HepG2 (cell line): Measurements from ENCODE around the gene ZNF33A. TPM values are rescaled to one million over a fixed set of nuclear protein-coding genes. Genes with fewer than 3 reads are reported as not detected.
A peak's percentile ranks its signal among the peaks of the same experiment; 100 is the strongest.

Source experiments
- CBX2 ChIP-seq, 2 experiments: fragments of 200-600 bp in 1 of 2; sonication (generic); formaldehyde crosslinking in 1 of 2; IDR thresholded peaks; 2 replicates each; pipeline versions ENCODE4 v1.7.0 to v1.8.1; 2018 to 2022; ENCODE audit warnings: low read depth in 2 of 2, low read length in 1 of 2, mild to moderate bottlenecking in 1 of 2, missing genetic modification reagents in 1 of 2
- DNMT1 ChIP-seq: sonication (generic); formaldehyde crosslinking; IDR thresholded peaks from 2 replicates; pipeline ENCODE4 v1.5.1; 2020; ENCODE audit warnings: mild to moderate bottlenecking, missing genetic modification reagents
- EZH2 ChIP-seq: conservative IDR thresholded peaks from 2 replicates; pipeline ENCODE4 v1.6.1; 2012; ENCODE audit warnings: mild to moderate bottlenecking, low read depth, low read length, moderate library complexity
- GTF3A ChIP-seq: sonication (generic); formaldehyde crosslinking; conservative IDR thresholded peaks from 2 replicates; pipeline ENCODE4 v1.4.0; 2020; ENCODE audit warnings: mild to moderate bottlenecking, missing genetic modification reagents
- KLF12 ChIP-seq: sonication (generic); formaldehyde crosslinking; IDR thresholded peaks from 2 replicates; pipeline ENCODE4 v1.4.0; 2020; ENCODE audit warnings: missing genetic modification reagents, borderline replicate concordance
- LRRFIP1 ChIP-seq: sonication (generic); formaldehyde crosslinking; conservative IDR thresholded peaks from 2 replicates; pipeline ENCODE4 v1.4.0; 2020; ENCODE audit warnings: missing genetic modification reagents
- SMARCC2 ChIP-seq: fragments of 450-650 bp; IDR thresholded peaks from 2 replicates; pipeline ENCODE4 v1.6.1; 2017; ENCODE audit warnings: antibody characterized with exemption, mild to moderate bottlenecking
- TBX3 ChIP-seq: fragments of 450-650 bp; IDR thresholded peaks from 2 replicates; pipeline ENCODE4 v1.6.1; 2017; ENCODE audit warnings: antibody characterized with exemption, mild to moderate bottlenecking, inconsistent platforms, borderline replicate concordance
- ZNF496 ChIP-seq: sonication (generic); formaldehyde crosslinking; IDR thresholded peaks from 2 replicates; pipeline ENCODE4 v1.8.1; 2023; ENCODE audit warnings: mild to moderate bottlenecking, moderate library complexity, missing genetic modification reagents; ENCODE audit not compliant: insufficient replicate concordance
- ZNF609 ChIP-seq: sonication (generic); formaldehyde crosslinking; IDR thresholded peaks from 2 replicates; pipeline ENCODE4 v1.4.0; 2020; ENCODE audit warnings: mild to moderate bottlenecking, missing genetic modification reagents, borderline replicate concordance
- ZNF646 ChIP-seq: sonication (generic); formaldehyde crosslinking; IDR thresholded peaks from 2 replicates; pipeline ENCODE4 v1.9.0; 2021; ENCODE audit warnings: mild to moderate bottlenecking, missing genetic modification reagents
- ZNF747 ChIP-seq: sonication (generic); formaldehyde crosslinking; IDR thresholded peaks from 2 replicates; pipeline ENCODE4 v1.8.1; 2023; ENCODE audit warnings: missing genetic modification reagents, mild to moderate bottlenecking, borderline replicate concordance
- polyA plus RNA-seq, 8 experiments: library from polyadenylated mRNA; depleted of rRNA in 3 of 8; stranded (reverse) in 7 of 8; unstranded in 1 of 8; fragments of >200 nt; fragmentation: Illumina TruSeq in 4 of 8; extraction: Trizol in 4 of 8; gene quantifications; 2 replicates each; pipeline versions ENCODE4 v1.2.1 to v1.2.3, GENCODE V29; 2011 to 2016; ENCODE audit warnings: low read depth in 4 of 8, missing spikeins in 1 of 8, mixed read lengths in 1 of 8; ENCODE audit not compliant: insufficient read depth in 1 of 8
- total RNA-seq, 5 experiments: library from RNA; depleted of rRNA; stranded (reverse); fragments of >200 nt; fragmentation: Illumina TruSeq; extraction: Trizol; gene quantifications; 2 replicates each; pipeline ENCODE4 v1.2.3, GENCODE V29; 2016; ENCODE audit warnings: low read depth in 1 of 5

The ZNF33A gene
- total and polyA plus RNA-seq, 2 of the 13 experiments (the other 11 are each of a cell fraction or from before 2014, with no cell fraction given) = 13.1 to 22.5 TPM

GRCh38 chr10:37976091-37976879 lies 34.2 kb upstream of the ZNF33A start, which contains the start of gene ZNF25 (continued):
- TF ChIP-seq ZNF646 (peak; percentile 33; the same call in 1 of the 2 replicates), TBX3 (no peak), CBX2 (IDR thresholded peaks at IDR 0.05; ENCODE audit: low read depth, low read length) (no peak), CBX2 (CRISPR knock-in tag; IDR thresholded peaks at IDR 0.05; ENCODE audit: low read depth) (no peak), LRRFIP1 (CRISPR knock-in tag) (no peak), ZNF496 (CRISPR knock-in tag) (no peak), DNMT1 (CRISPR knock-in tag) (no peak), ZNF747 (CRISPR knock-in tag) (peak; percentile 72; the same call in 1 of the 2 replicates), EZH2 (no peak), KLF12 (peak; percentile 89), SMARCC2 (no peak), GTF3A (CRISPR knock-in tag) (no peak), ZNF609 (CRISPR knock-in tag) (peak; percentile 42; the same call in 1 of the 2 replicates)
